HCT116 (cell line): ENCODE data around the gene STMND1. TPM values are rescaled to one million over a fixed set of nuclear protein-coding genes. Genes with fewer than 3 reads are reported as not detected.

Experiments used
- ATAC-seq: fragments of 200-7000 bp; cut with Tn5 transposase; 2 replicates; pipeline ENCODE4 v1.9.1; 2020; ENCODE audit warnings: mild to moderate bottlenecking, moderate library complexity
- BruUV-seq: library from RNA; stranded (reverse); fragments of 400-500 nt; replicated peaks from 2 replicates; lab custom pipeline; 2021; lab: Mats Ljungman, UMichigan
- CTCF ChIA-PET: fragments of 300-600 bp; sonication (Branson Sonifier 250); formaldehyde crosslinking; loops from one replicate; lab custom pipeline; 2021; ENCODE audit warnings: antibody characterized with exemption; lab: Charles Lee
- POLR2A ChIA-PET: fragments of 300-600, 350-600 bp; sonication (Branson Sonifier 250); formaldehyde crosslinking; loops from one replicate; lab custom pipeline; 2021; ENCODE audit warnings: antibody characterized with exemption; lab: Charles Lee
- RAD21 ChIA-PET, 2 experiments: fragments of 300-600 bp; sonication (Branson Sonifier 250); formaldehyde crosslinking; loops; one replicate each; lab custom pipeline; 2023; ENCODE audit warnings: low total read pairs in 2 of 2; ENCODE audit not compliant: uncharacterized antibody in 2 of 2, unreplicated experiment in 2 of 2, low non-redundant PET in 1 of 2; lab: Charles Lee
- DNase-seq: peaks from one replicate; pipeline ENCODE4 v3.0.0-alpha.2; 2010; ENCODE audit warnings: low read depth, low spot score
- H2AFZ ChIP-seq: fragments of 200-600 bp; shearing (Covaris generic), sonication (generic); 2 replicates; pipeline ENCODE4 v1.6.1; 2017; ENCODE audit warnings: low read depth, mixed run types, mixed read lengths, antibody characterized with exemption, low read length; ENCODE audit not compliant: poor library complexity, severe bottlenecking
- H3K27ac ChIP-seq: 2 replicates; pipeline ENCODE4 v1.5.1; 2012; ENCODE audit warnings: low read depth, low read length
- H3K27me3 ChIP-seq: fragments of 200-600 bp; sonication (generic); 2 replicates; pipeline ENCODE4 v1.6.1; 2016; ENCODE audit warnings: mixed run types, low read length, mixed read lengths; ENCODE audit not compliant: insufficient read depth
- H3K36me3 ChIP-seq, 2 experiments: fragments of 200-500 bp in 1 of 2; fragments of 200-600 bp in 1 of 2; sonication (Bioruptor generic) in 1 of 2; sonication (generic) in 1 of 2; 2 replicates each; pipeline versions ENCODE4 v1.5.1 to v1.6.1; 2014 to 2016; ENCODE audit warnings: low read length in 2 of 2, inconsistent platforms in 1 of 2, mixed read lengths in 1 of 2, mixed run types in 1 of 2; ENCODE audit not compliant: insufficient read depth in 2 of 2, control insufficient read depth in 1 of 2
- H3K4me1 ChIP-seq, 2 experiments: fragments of 200-600 bp in 1 of 2; sonication (generic) in 1 of 2; 2 replicates each; pipeline versions ENCODE4 v1.5.1 to v1.6.1; 2012 to 2017; ENCODE audit warnings: low read length in 2 of 2, inconsistent platforms in 1 of 2, mild to moderate bottlenecking in 1 of 2, mixed read lengths in 1 of 2, mixed run types in 1 of 2, moderate library complexity in 1 of 2; ENCODE audit not compliant: insufficient read depth in 2 of 2, control insufficient read depth in 1 of 2
- H3K4me2 ChIP-seq: fragments of 200-600 bp; sonication (generic); 2 replicates; pipeline ENCODE4 v1.6.1; 2017; ENCODE audit warnings: mixed run types, low read length, mixed read lengths
- H3K4me3 ChIP-seq, 2 experiments: fragments of 200-600 bp in 1 of 2; sonication (generic) in 1 of 2; replicated peaks in 1 of 2; 2 replicates each; pipeline ENCODE4 v1.5.1; 2011 to 2016; ENCODE audit warnings: low read length in 2 of 2, control low read depth in 1 of 2, low read depth in 1 of 2, mild to moderate bottlenecking in 1 of 2, mixed read lengths in 1 of 2, mixed run types in 1 of 2
- H3K79me2 ChIP-seq: fragments of 200-600 bp; sonication (generic); 2 replicates; pipeline ENCODE4 v1.6.1; 2017; ENCODE audit warnings: mild to moderate bottlenecking, mixed run types, low read length, moderate library complexity, mixed read lengths; ENCODE audit not compliant: insufficient read depth
- H3K9ac ChIP-seq: fragments of 200-600 bp; sonication (generic); 2 replicates; pipeline ENCODE4 v1.6.1; 2016; ENCODE audit warnings: low read length, mixed read lengths
- H3K9me2 ChIP-seq: fragments of 200-600 bp; sonication (generic), shearing (Covaris generic); 2 replicates; pipeline ENCODE4 v1.6.1; 2017; ENCODE audit warnings: mixed run types, mild to moderate bottlenecking, moderate library complexity; ENCODE audit not compliant: insufficient read depth
- H3K9me3 ChIP-seq, 2 experiments: fragments of 200-500 bp in 1 of 2; fragments of 200-600 bp in 1 of 2; sonication (Bioruptor generic) in 1 of 2; sonication (generic) in 1 of 2; 2 replicates each; pipeline ENCODE4 v1.6.1; 2014 to 2017; ENCODE audit warnings: low read length in 2 of 2, mixed read lengths in 2 of 2, inconsistent platforms in 1 of 2, low read depth in 1 of 2, mild to moderate bottlenecking in 1 of 2, mixed run types in 1 of 2, moderate library complexity in 1 of 2; ENCODE audit not compliant: control insufficient read depth in 1 of 2, insufficient read depth in 1 of 2
- H4K20me1 ChIP-seq: fragments of 200-600 bp; sonication (generic), shearing (Covaris generic); 2 replicates; pipeline ENCODE4 v1.6.1; 2017; ENCODE audit warnings: mixed run types, mild to moderate bottlenecking, moderate library complexity; ENCODE audit not compliant: insufficient read depth
- CEBPB ChIP-seq: IDR thresholded peaks from 2 replicates; pipeline ENCODE4 v1.6.1; 2012; ENCODE audit warnings: low read depth
- EGR1 ChIP-seq: IDR thresholded peaks from 2 replicates; pipeline ENCODE4 v1.6.1; 2012; ENCODE audit warnings: low read depth
- EZH2 ChIP-seq: fragments of 200-600 bp; sonication (generic); IDR thresholded peaks from 2 replicates; pipeline ENCODE4 v1.6.1; 2017; ENCODE audit warnings: antibody characterized with exemption, mixed run types
- JUND ChIP-seq: IDR thresholded peaks from 2 replicates; pipeline ENCODE4 v1.6.1; 2012
- POLR2AphosphoS5 ChIP-seq: IDR thresholded peaks from 2 replicates; pipeline ENCODE4 v1.6.1; 2011; ENCODE audit warnings: mild to moderate bottlenecking, low read depth, low read length, moderate library complexity
- REST ChIP-seq: IDR thresholded peaks from 2 replicates; pipeline ENCODE4 v1.6.1; 2012; ENCODE audit warnings: low read depth
- SIN3A ChIP-seq: IDR thresholded peaks from 2 replicates; pipeline ENCODE4 v1.6.1; 2012; ENCODE audit warnings: low read depth
- SRF ChIP-seq: IDR thresholded peaks from 2 replicates; pipeline ENCODE4 v1.6.1; 2012; ENCODE audit warnings: low read depth
- YY1 ChIP-seq: IDR thresholded peaks from 2 replicates; pipeline ENCODE4 v1.6.1; 2011; ENCODE audit warnings: low read length, low read depth, moderate library complexity, mild to moderate bottlenecking; ENCODE audit not compliant: insufficient replicate concordance; ENCODE audit errors: extremely low read depth
- ZFX ChIP-seq: fragments of 450-650 bp; IDR thresholded peaks from 2 replicates; pipeline ENCODE4 v1.6.1; 2017
- intact Hi-C: fragments of 100-400 bp; cut with micrococcal nuclease; formaldehyde crosslinking; loops from 2 replicates; pipeline ENCODE4 v1.10.0; 2022
- total RNA-seq: library from RNA; stranded (reverse); gene quantifications from one replicate; pipeline ENCODE4 v1.2.1, GENCODE V29; 2021; ENCODE audit not compliant: unreplicated experiment

The STMND1 gene
- total RNA-seq, 1 experiment from 2014 or later = not detected

- no peak for ATAC-seq
- no peak for DNase-seq
- ChIA-PET POLR2A (no interaction called here), CTCF (interaction anchor here (2.1 kb wide), 1 partner anchor 10 kb away, joined by 7 read pairs; no protein-coding TSS in a partner anchor), RAD21 (no interaction called here)
- TF ChIP-seq SRF (no peak), JUND (no peak), YY1 (no peak), EGR1 (no peak)
- Histone ChIP-seq H3K9me2 (no peaks in the 10 kb centered on the region), H3K4me3 (no peak overlapping the region), H3K27me3 (no peaks in the 10 kb centered on the region), H3K27ac (no peak overlapping the region), H3K4me1 (peaks cover 0 to 2% of the 10 kb centered on the region in 2 experiments; a peak in 1 of 4 replicates), H3K79me2 (no peaks in the 10 kb centered on the region), H3K9me3 (no peaks in the 10 kb centered on the region), H3K4me2 (no peak overlapping the region), H3K9ac (no peak overlapping the region), H2AFZ (no peak overlapping the region), H4K20me1 (no peaks in the 10 kb centered on the region), H3K36me3 (no peaks in the 10 kb centered on the region)
- BruUV-seq = no TSS peak
- intact Hi-C loops = no loop called here
Observed at GRCh38 chr6:17096096-17096495, 5.8 kb upstream of the STMND1 start.

GRCh38 chr6:17096652-17097051 is 5.2 kb upstream of the STMND1 start:
- POLR2A ChIA-PET = no interaction called here
- peaks cover 0 to 2% of the 10 kb centered on the region in 2 experiments; a peak in 1 of 4 replicates for H3K4me1 ChIP-seq
- CTCF ChIA-PET = interaction anchor here (0.6 to 2.1 kb wide), 2 partner anchors 10 to 687 kb away, joined by 3 to 7 read pairs; no protein-coding TSS in a partner anchor
- no peaks in the 10 kb centered on the region for H3K36me3 ChIP-seq
- intact Hi-C loops = no loop called here
- H3K27ac ChIP-seq = no peak overlapping the region
- no peaks in the 10 kb centered on the region for H4K20me1 ChIP-seq
- DNase-seq (no peak), ATAC-seq (no peak)
- no peaks in the 10 kb centered on the region for H3K79me2 ChIP-seq
- RAD21 ChIA-PET = no interaction called here
- TF ChIP-seq EZH2 (no peak), ZFX (no peak), SRF (no peak), REST (no peak), EGR1 (no peak), JUND (no peak), YY1 (no peak), POLR2AphosphoS5 (no peak), SIN3A (no peak), CEBPB (no peak)
- H3K9me3 ChIP-seq = no peaks in the 10 kb centered on the region
- BruUV-seq = no TSS peak
- H3K4me3 ChIP-seq = no peak overlapping the region
- no peak overlapping the region for H3K4me2 ChIP-seq
- H3K27me3 ChIP-seq = no peaks in the 10 kb centered on the region
- no peak overlapping the region for H3K9ac ChIP-seq
- H2AFZ ChIP-seq = no peak overlapping the region
- no peaks in the 10 kb centered on the region for H3K9me2 ChIP-seq
